Measurements from ENCODE around the gene CISH.

CISH gene

DNA sequence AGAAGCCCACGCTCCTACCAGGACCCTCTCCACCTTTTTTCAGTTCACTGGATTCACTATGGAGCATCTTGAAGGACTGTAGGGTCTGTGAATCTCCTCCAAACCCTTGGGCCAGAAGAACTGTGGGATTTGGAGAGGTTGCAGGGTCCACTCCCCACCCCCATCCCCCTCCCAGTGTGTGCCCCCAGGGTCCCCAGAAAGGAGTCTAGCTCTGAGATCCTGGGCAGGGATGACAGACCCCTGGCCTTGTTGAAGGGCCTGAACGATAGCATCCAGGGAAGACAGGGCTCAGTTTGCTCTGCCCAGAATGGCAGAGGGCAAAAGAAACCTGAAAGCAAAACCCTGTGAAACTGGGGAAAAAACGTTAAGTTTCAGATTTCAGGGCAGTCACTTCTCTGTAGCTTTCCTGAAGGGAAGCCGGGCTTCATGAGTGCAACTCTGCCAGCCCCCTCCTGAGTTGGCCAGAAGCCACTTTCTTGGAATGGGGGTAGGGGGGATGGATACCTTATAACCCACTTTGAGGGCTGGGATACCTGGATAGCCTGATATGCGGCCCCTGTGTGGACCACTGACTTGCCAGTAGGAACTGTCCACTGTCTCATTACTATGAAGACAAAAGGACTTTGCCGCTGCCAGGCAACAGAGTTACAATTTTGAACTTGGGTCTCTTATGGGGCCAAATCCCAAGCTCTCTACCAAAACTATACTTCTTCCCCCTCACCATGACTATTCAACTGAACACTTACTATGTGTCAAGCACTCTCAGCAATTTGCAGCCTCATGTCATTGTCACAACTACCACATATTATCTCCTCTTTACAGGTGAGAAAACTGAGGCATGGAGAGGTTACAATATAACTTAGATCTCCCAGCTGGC lies 1.6 kb upstream of the CISH start:
- H3K27me3 ChIP-seq (ENCODE audit: insufficient read depth, poor library complexity, severe bottlenecking): no peaks in the 10 kb centered on the region
- DNase-seq (ENCODE audit: low read depth in 1 of 2, low spot score in 1 of 2): no peak
- TF ChIP-seq, protein P1, sequence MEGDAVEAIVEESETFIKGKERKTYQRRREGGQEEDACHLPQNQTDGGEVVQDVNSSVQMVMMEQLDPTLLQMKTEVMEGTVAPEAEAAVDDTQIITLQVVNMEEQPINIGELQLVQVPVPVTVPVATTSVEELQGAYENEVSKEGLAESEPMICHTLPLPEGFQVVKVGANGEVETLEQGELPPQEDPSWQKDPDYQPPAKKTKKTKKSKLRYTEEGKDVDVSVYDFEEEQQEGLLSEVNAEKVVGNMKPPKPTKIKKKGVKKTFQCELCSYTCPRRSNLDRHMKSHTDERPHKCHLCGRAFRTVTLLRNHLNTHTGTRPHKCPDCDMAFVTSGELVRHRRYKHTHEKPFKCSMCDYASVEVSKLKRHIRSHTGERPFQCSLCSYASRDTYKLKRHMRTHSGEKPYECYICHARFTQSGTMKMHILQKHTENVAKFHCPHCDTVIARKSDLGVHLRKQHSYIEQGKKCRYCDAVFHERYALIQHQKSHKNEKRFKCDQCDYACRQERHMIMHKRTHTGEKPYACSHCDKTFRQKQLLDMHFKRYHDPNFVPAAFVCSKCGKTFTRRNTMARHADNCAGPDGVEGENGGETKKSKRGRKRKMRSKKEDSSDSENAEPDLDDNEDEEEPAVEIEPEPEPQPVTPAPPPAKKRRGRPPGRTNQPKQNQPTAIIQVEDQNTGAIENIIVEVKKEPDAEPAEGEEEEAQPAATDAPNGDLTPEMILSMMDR (IDR thresholded peaks at IDR 0.05; ENCODE audit: insufficient read depth, low read length): no peak
- TF ChIP-seq SPI1 (IDR thresholded peaks at IDR 0.05; ENCODE audit: borderline replicate concordance, low read depth) (no peak), GABPA (IDR thresholded peaks at IDR 0.05; ENCODE audit: low read depth) (no peak), POLR2AphosphoS5 (IDR thresholded peaks at IDR 0.05; ENCODE audit: low read depth) (no peak)
- TF ChIP-seq, protein P2, sequence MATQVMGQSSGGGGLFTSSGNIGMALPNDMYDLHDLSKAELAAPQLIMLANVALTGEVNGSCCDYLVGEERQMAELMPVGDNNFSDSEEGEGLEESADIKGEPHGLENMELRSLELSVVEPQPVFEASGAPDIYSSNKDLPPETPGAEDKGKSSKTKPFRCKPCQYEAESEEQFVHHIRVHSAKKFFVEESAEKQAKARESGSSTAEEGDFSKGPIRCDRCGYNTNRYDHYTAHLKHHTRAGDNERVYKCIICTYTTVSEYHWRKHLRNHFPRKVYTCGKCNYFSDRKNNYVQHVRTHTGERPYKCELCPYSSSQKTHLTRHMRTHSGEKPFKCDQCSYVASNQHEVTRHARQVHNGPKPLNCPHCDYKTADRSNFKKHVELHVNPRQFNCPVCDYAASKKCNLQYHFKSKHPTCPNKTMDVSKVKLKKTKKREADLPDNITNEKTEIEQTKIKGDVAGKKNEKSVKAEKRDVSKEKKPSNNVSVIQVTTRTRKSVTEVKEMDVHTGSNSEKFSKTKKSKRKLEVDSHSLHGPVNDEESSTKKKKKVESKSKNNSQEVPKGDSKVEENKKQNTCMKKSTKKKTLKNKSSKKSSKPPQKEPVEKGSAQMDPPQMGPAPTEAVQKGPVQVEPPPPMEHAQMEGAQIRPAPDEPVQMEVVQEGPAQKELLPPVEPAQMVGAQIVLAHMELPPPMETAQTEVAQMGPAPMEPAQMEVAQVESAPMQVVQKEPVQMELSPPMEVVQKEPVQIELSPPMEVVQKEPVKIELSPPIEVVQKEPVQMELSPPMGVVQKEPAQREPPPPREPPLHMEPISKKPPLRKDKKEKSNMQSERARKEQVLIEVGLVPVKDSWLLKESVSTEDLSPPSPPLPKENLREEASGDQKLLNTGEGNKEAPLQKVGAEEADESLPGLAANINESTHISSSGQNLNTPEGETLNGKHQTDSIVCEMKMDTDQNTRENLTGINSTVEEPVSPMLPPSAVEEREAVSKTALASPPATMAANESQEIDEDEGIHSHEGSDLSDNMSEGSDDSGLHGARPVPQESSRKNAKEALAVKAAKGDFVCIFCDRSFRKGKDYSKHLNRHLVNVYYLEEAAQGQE (IDR thresholded peaks at IDR 0.05; ENCODE audit: insufficient replicate concordance, low read depth): no peak
- H3K4me3 ChIP-seq (replicated peaks; ENCODE audit: insufficient read depth, low read length): no peak overlapping the region
- H3K27ac ChIP-seq (replicated peaks): no peak overlapping the region

DNA sequence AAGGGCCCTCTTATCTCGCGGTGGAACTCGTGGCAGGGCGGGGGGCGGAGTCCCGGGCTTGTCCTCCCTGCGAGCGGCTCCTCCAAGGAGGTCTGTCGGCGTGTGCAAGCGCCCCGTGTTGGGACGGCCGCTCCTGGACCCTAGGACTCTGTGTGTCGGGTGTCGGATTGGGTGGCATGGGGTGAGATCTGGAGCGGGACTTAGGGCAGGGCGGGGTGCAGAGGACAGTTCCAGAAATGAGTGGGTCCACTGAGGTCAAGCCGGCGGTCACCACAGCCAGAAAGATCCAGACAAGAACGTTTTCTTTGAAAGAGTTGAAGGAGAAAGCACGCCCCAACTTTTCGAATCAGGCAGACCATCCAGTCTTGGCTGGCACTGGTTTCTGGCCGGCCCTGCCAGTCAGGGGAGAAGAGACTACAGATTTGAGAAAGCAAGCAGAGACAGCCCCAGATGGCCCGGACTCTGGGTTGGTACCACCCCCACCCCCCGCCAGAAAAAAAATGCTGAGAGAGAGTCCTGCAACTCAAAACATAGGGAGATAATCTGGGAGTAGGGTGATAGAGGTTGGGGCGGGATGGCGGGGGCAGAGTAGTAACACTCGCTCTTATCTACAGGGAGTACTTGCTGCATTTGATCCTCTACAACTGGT lies 784 bp upstream of the CISH start:
- Histone ChIP-seq H3K27ac (replicated peaks) (peak overlapping the region; percentile 78), H3K27me3 (ENCODE audit: insufficient read depth, poor library complexity, severe bottlenecking) (no peaks in the 10 kb centered on the region), H3K4me3 (replicated peaks; ENCODE audit: insufficient read depth, low read length) (peak overlapping the region; percentile 71)
- TF ChIP-seq, protein P2 (IDR thresholded peaks at IDR 0.05; ENCODE audit: insufficient replicate concordance, low read depth): no peak
- no peak for TF ChIP-seq POLR2AphosphoS5 (IDR thresholded peaks at IDR 0.05; ENCODE audit: low read depth)
- no peak for TF ChIP-seq GABPA (IDR thresholded peaks at IDR 0.05; ENCODE audit: low read depth)
- TF ChIP-seq, protein P1 (IDR thresholded peaks at IDR 0.05; ENCODE audit: insufficient read depth, low read length): no peak
- no peak for TF ChIP-seq SPI1 (IDR thresholded peaks at IDR 0.05; ENCODE audit: borderline replicate concordance, low read depth)
- no peak for DNase-seq (ENCODE audit: low read depth in 1 of 2, low spot score in 1 of 2)

DNA sequence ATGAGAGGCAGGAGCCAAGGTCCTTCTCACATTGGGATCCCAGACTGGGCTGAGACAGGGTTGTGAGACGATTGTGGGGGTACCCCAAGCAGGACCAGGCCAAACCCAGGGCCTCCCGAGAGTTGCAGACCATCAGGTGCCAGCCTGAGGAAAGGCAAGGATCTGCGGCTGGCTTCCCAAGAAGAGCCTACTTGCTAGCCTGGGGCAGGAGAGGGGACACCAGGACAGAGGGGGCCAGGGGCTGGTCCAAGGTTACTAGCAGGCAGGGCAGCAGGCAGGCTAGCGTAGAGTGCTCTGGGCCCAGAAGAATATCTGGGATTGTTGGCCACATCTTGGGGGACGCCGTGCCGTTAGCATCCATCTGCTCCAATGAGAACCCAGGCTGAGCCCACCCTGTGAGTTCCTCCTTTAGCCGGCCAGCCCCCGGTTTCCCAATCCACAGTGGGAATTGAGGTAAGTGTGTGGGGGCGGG lies 546 bp downstream of the CISH start:
- TF ChIP-seq, protein P1 (IDR thresholded peaks at IDR 0.05; ENCODE audit: insufficient read depth, low read length): no peak
- no peak for TF ChIP-seq POLR2AphosphoS5 (IDR thresholded peaks at IDR 0.05; ENCODE audit: low read depth)
- TF ChIP-seq, protein P2 (IDR thresholded peaks at IDR 0.05; ENCODE audit: insufficient replicate concordance, low read depth): no peak
- TF ChIP-seq GABPA (IDR thresholded peaks at IDR 0.05; ENCODE audit: low read depth): no peak
- no peak for TF ChIP-seq SPI1 (IDR thresholded peaks at IDR 0.05; ENCODE audit: borderline replicate concordance, low read depth)
- Histone ChIP-seq H3K27me3 (ENCODE audit: insufficient read depth, poor library complexity, severe bottlenecking) (no peaks in the 10 kb centered on the region), H3K4me3 (replicated peaks; ENCODE audit: insufficient read depth, low read length) (peak overlapping the region; percentile 71), H3K27ac (replicated peaks) (peak overlapping the region; percentile 78)
- DNase-seq (ENCODE audit: low read depth in 1 of 2, low spot score in 1 of 2): peak in 1 of 2 experiments; percentile 31

All from HL-60 (cell line).